Uterus (tissue), 4 donors: ENCODE results near the gene ADGRG7. TPM values are rescaled to one million over a fixed set of nuclear protein-coding genes. Genes with fewer than 3 reads are reported as not detected.
A peak's percentile ranks its signal among the peaks of the same experiment; 100 is the strongest.

ENCODE experiments used
- DNase-seq, 2 donors: peaks; one replicate each; pipeline ENCODE4 v3.0.0-alpha.2; 2019 to 2020
- H3K27ac ChIP-seq, 2 donors: fragments of 200-600 bp; sonication (generic); 1 replicate in 1 of 2; 2 replicates in 1 of 2; pipeline ENCODE4 v1.5.1; 2016 to 2018
- H3K27me3 ChIP-seq, 2 donors: fragments of 200-600 bp; sonication (generic); one replicate each; pipeline ENCODE4 v1.5.1; 2018 to 2019; ENCODE audit warnings: control low read depth in 1 of 2
- H3K36me3 ChIP-seq, 2 donors: fragments of 200-600 bp; sonication (generic); one replicate each; pipeline ENCODE4 v1.5.1; 2019; ENCODE audit warnings: control low read depth in 1 of 2
- H3K4me1 ChIP-seq, 2 donors: fragments of 200-600 bp; sonication (generic); one replicate each; pipeline ENCODE4 v1.5.1; 2018 to 2019; ENCODE audit warnings: control low read depth in 1 of 2
- H3K4me3 ChIP-seq, 2 donors: fragments of 200-600 bp; sonication (generic); 1 replicate in 1 of 2; 2 replicates in 1 of 2; pipeline ENCODE4 v1.5.1; 2018 to 2019; ENCODE audit warnings: mild to moderate bottlenecking in 1 of 2
- H3K9me3 ChIP-seq, 2 donors: fragments of 200-600 bp; sonication (generic); one replicate each; pipeline ENCODE4 v1.5.1; 2019; ENCODE audit warnings: control low read depth in 1 of 2
- CTCF ChIP-seq, 4 experiments: fragments of 200-600 bp in 2 of 4; fragments of 450-650 bp in 2 of 4; sonication (generic) in 2 of 4; IDR thresholded peaks; one replicate each; pipeline ENCODE4 v1.5.1; 2016 to 2019; ENCODE audit warnings: antibody characterized with exemption in 4 of 4, mild to moderate bottlenecking in 2 of 4, moderate library complexity in 1 of 4
- POLR2A ChIP-seq, 2 donors: fragments of 450-650 bp; IDR thresholded peaks; one replicate each; pipeline ENCODE4 v1.6.1; 2016; ENCODE audit warnings: antibody characterized with exemption in 2 of 2, mild to moderate bottlenecking in 1 of 2, moderate library complexity in 1 of 2
- intact Hi-C: fragments of 100-400 bp; cut with DNase I; formaldehyde crosslinking; loops from one replicate; pipeline ENCODE4 v1.15.1; 2023; ENCODE audit warnings: low total_unique reads
- total RNA-seq, 4 donors: library from RNA; depleted of rRNA in 3 of 4; stranded (reverse); fragments of >200 nt in 3 of 4; gene quantifications; one replicate each; pipeline versions ENCODE4 v1.1.0 to v1.2.4, GENCODE V29; 2014 to 2023
- donor health status: DM: yes; HTN: yes; CAD: no.

The ADGRG7 gene
- total RNA-seq, 4 donors from 2014 or later = 0.21 to 0.70 TPM; not detected in 2

GRCh38 chr3:100591411-100591810, 18.0 kb upstream of the ADGRG7 start:
- H3K4me3 ChIP-seq = no peak overlapping the region
- intact Hi-C loops = loop anchor here (5.0 kb wide), 1 partner anchor 129 kb away; no protein-coding TSS in a partner anchor
- H3K9me3 ChIP-seq = no peaks in the 10 kb centered on the region
- no peak for TF ChIP-seq CTCF (IDR thresholded peaks at IDR 0.05)
- no peak for TF ChIP-seq POLR2A (IDR thresholded peaks at IDR 0.05)
- H3K4me1 ChIP-seq = no peaks in the 10 kb centered on the region
- no peak for DNase-seq
- H3K27ac ChIP-seq = no peak overlapping the region
- no peaks in the 10 kb centered on the region for H3K36me3 ChIP-seq
- H3K27me3 ChIP-seq = no peaks in the 10 kb centered on the region

GRCh38 chr3:100600181-100601042, 9.0 kb upstream of the ADGRG7 start:
- Histone ChIP-seq H3K4me3 (no peak overlapping the region), H3K27me3 (no peaks in the 10 kb centered on the region), H3K27ac (no peak overlapping the region), H3K4me1 (no peaks in the 10 kb centered on the region), H3K36me3 (no peaks in the 10 kb centered on the region), H3K9me3 (no peaks in the 10 kb centered on the region)
- no peak for DNase-seq
- TF ChIP-seq CTCF (IDR thresholded peaks at IDR 0.05) = no peak
- no peak for TF ChIP-seq POLR2A (IDR thresholded peaks at IDR 0.05)
- intact Hi-C loops = no loop called here

GRCh38 chr3:100602506-100603444, 6.6 kb upstream of the ADGRG7 start:
- Histone ChIP-seq H3K4me1 (no peaks in the 10 kb centered on the region), H3K27me3 (no peaks in the 10 kb centered on the region), H3K9me3 (no peaks in the 10 kb centered on the region), H3K36me3 (no peaks in the 10 kb centered on the region), H3K4me3 (no peak overlapping the region), H3K27ac (no peak overlapping the region)
- intact Hi-C loops = no loop called here
- no peak for DNase-seq
- no peak for TF ChIP-seq POLR2A (IDR thresholded peaks at IDR 0.05)
- no peak for TF ChIP-seq CTCF (IDR thresholded peaks at IDR 0.05)

GRCh38 chr3:100603469-100603868, 5.9 kb upstream of the ADGRG7 start:
- intact Hi-C loops = no loop called here
- H3K36me3 ChIP-seq = no peaks in the 10 kb centered on the region
- H3K4me3 ChIP-seq = no peak overlapping the region
- no peak for DNase-seq
- no peaks in the 10 kb centered on the region for H3K4me1 ChIP-seq
- TF ChIP-seq CTCF (IDR thresholded peaks at IDR 0.05) (peak in 3 of 4 experiments; percentile 18 to 42 (median 27)), POLR2A (IDR thresholded peaks at IDR 0.05) (no peak)
- H3K27me3 ChIP-seq = no peaks in the 10 kb centered on the region
- H3K9me3 ChIP-seq = no peaks in the 10 kb centered on the region
- H3K27ac ChIP-seq = no peak overlapping the region
